ENCODE measurements around the gene AP2B1.
"Not testable (repeated sequence)": the region's sequence is repeated elsewhere in the genome, so short reads cannot be mapped to it uniquely, and the experiment has no call there.

The AP2B1 gene

DNA sequence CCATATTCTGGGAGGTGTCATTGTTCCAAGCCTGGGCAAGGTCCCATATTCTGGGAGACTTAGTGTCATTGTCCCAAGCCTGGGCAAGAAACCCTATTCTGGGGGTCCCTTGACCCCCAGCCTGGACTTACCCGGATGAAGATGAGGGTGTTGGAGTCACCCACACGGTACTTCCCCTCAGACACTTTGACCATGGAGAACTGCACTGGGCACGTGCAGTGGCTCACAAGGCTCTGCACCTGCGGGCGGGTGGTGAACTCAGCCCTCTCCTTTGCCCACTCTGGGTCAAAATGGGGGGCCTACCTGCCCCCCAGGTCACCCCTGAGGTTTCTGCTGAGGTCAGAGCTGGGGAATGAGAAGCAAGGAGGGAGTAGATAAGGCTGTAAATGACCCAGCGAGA lies 161.9 kb downstream of the AP2B1 start:
- no peak for DNase-seq (ENCODE audit: low read depth)

- DNase-seq (ENCODE audit: low read depth) = no peak
These were observed 162.7 kb downstream of the AP2B1 start for GRCh38 chr17:35749560-35750412.

- no peak for DNase-seq (ENCODE audit: low read depth)
These were observed 163.6 kb downstream of the AP2B1 start for GRCh38 chr17:35750526-35751395.

DNA sequence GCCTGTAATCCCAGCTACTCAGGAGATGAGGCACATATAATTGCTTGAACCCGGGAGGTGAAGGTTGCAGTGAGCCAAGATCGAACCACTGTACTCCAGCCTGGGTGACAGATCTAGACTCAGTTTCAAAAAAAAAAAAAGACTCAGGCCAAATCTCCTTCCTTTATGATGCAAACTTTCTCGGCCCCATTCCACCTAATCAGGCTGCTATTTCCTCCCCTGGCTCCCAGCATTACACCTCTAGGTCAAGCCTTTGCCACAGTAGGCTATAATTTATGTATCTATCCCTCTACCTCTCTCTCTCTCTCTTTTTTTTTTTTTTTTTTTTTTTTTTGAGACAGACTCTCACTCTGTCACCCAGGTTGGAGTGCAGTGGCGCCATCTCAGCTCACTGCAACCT lies 164.4 kb downstream of the AP2B1 start:
- DNase-seq (ENCODE audit: low read depth) = not testable (repeated sequence)

DNA sequence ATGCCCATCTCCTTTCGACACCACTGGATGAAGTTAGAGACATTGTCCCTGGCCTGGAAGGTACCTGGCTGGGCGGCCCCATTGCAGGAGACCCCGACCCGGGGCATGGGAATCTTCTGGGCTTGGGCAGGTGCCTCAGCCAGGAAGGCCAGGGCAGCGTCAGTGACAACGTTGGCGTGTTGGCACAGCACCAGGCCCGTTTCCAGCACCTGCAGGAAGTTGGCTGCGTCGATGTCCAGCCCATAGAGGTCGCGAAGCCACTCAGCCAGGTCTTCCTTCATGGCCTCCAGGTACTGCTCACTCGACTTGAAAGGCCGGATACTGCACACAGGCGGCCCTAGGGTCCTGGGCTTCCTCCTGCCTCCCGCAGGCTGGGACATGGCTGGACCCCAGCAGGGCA lies 165.3 kb downstream of the AP2B1 start:
- no peak for DNase-seq (ENCODE audit: low read depth)

- DNase-seq (ENCODE audit: low read depth) = no peak
These were observed 166.0 kb downstream of the AP2B1 start, which contains the start of gene GAS2L2 for GRCh38 chr17:35752945-35753764. Gene GAS2L2 (minus strand): TSS chr17:35753239. CDS start chr17:35752850, 389 bp downstream.

DNA sequence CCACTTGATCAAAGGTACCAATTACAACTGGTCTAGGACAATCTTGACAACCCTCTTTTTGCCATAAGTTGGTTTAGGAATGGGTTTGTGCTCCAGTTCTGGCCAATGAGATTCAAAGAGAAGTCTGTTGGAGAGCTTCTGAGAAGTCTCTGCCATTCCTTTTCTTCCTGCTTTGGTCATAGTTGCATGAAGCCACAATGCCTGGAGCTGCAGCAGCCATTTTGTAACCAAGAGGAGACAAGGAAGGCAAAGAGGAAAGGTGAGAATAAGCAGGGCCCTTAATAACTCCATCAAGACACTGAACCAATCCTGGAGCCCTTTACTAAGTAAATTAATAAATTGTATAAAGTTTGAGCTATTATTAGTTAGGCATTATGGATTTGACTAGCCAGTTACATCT lies 170.1 kb downstream of the AP2B1 start:
- DNase-seq (ENCODE audit: low read depth) = no peak

GRCh38 chr17:35760587-35760986 lies 173.5 kb downstream of the AP2B1 start, which contains the start of gene C17orf50:
Gene C17orf50 (plus strand): TSS chr17:35760887. CDS start chr17:35760942, 55 bp downstream.
- DNase-seq (ENCODE audit: low read depth) = no peak

DNA sequence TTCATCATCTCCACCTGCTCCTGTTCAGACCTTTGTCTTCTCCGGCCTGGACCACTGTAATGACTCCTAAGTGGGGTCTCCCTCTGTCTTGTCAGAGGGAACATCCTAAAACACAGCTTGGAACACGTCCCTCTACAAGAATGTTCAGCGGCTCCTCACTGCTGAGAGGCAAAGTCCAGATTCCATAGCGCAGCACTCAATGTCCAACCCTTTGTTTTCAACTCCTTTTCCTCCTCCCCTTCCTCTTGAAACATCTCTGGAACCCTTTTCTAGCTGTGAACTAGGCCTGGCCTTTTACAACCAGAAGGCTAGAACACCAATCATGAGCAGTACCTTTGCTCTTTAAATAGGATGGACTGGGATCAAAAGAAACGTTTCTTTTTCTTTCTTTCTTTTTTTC lies 174.5 kb downstream of the AP2B1 start:
- no peak for DNase-seq (ENCODE audit: low read depth)

DNA sequence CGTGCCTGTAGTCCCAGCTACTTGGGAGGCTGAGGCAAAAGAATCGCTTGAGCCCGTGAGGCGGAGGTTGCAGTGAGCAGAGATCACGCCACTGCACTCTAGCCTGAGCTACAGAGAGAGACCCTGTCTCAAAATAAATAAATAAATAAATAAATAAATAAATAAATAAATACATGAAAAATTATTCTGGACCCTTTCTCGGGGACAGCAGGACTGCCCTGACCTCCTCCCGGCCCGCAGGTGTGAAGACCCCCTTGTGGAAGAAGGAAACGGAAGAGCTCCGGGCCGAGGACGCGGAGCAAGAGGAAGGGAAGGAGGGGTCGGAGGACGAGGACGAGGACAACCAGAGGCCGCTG lies 176.6 kb downstream of the AP2B1 start:
- DNase-seq (ENCODE audit: low read depth) = no peak

DNA sequence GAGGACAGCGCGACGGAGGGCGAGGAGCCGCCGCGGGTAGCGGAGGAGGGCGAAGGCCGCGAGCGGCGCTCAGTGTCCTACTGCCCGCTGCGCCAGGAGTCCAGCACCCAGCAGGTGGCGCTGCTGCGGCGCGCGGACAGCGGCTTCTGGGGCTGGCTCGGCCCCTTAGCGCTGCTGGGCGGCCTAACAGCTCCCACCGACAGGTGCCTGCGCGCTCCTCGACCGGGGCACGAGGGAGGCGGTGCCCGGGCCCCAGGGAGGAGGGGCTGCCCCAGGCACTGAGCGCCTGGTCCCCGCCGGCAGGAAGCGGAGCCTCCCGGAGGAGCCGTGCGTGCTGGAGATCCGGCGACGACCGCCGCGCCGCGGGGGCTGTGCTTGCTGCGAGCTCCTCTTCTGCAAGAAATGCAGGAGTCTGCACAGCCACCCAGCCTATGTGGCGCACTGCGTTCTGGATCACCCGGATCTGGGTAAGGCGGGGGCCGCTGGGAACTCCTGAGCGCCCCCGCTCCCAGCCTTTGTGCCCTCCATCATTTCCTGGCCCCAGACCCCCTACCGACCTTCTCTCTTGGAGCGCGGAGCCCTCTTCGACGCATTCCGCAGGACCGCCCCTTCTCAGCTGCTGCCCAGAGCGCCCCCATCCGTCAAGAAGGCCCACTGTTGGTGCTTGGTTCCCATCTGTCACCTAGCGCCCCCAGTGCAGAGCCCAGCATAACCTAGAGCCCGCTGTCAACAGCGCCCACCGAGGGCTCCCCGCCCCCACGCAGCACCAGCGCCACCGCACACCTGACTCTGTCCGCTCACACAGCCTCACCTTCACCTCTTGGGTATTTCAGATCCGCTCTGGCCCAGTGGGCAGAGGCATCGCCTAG lies 177.2 kb downstream of the AP2B1 start:
- DNase-seq (ENCODE audit: low read depth) = peak; percentile 69

DNA sequence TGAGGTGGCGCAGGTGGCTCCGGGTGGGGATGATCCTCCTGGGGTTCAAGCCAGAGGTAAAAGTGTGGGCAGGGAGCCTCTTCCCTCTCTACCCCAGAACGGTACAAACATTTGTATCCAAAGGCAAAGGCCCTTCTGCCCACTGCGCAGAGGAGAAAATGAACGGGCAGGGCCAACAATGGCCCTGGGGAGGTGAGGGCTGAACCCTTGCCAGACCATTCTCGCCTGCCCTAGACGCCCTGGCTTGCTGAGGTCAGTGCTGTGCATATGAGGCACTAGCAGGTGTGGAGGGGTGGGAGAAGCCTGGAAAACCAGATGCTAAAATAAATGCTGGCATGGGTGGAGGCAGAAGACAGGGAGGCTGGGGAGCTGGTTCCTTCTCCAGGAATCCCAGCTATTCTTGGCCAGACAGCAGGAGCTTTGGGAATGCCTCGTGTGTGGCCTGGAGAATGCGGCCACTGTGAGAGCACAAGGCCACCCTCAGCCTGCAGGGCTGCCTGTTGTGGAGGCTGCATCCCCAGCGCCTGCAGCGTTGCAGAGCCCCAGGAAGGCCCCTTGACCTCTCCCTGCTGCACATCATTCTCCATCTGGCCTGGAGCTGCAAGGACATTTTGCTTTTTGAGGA lies 178.1 kb downstream of the AP2B1 start:
- no peak for DNase-seq (ENCODE audit: low read depth)

GRCh38 chr17:35765756-35766488 lies 178.8 kb downstream of the AP2B1 start:
- no peak for DNase-seq (ENCODE audit: low read depth)

DNA sequence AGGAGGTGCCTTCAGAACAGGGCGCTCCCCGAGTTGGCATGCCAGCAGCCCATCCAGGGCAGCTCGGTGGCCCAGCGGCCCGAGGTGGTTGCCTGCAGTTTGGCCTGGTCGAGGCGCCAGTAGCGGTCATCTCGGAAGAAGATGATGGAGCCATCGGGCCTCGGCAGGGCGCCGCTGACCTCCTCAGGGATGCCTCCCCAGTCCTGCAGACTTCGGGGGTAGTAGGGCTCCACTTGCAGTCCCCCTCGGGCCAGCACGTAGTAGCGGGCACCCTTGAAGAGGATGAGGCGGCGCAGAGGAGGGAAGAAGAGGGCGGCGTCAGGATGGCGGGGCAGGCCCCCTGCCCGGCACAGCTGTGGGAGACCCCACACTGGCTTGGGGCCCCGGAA lies 179.4 kb downstream of the AP2B1 start:
- DNase-seq (ENCODE audit: low read depth) = no peak

DNA sequence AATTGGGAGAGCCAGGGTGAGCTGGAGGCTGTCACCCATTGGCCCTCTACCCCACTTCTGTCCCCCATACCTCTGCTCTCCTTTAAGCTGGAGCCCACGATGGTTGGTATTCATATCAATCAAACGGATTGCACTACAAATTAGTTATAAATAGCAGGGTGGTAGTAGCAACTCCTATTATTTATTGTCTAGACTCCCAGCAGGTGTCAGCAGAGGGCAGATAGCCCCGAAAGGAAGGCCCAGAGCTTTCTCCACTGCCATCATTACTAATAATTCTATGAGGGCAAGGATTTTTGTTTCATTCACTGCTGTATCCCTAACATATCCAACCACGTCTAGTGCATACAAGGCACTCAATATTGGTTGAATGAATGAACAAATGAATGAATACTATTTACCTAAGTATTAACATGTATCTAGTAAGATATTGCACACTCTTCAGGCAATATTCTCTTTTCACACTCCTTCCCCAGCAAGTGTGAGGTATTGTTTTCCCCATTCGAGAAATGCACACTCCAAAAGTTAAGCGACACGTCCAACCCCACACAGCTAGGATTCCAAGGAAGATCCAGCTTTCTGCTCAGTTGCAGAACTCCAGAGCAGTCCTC lies 179.9 kb downstream of the AP2B1 start:
- no peak for DNase-seq (ENCODE audit: low read depth)

DNA sequence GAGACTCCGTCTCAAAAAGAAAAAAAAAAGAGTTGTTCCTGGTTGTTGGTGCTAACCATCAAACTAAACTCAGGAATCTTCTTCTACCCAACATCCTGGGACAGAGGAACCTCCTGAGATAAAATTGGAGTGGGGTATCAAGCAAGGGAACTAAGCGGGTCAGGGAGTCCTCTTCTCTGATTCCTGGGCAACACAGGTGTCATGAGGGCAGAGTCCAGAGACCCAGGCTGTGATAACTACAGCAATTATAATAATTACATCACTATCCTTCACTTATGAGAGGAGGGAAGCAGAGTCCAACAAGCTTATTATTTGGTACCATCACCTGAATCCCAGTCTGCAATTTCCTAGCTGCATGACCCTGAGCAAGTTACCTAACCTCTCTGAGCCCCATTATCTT lies 181.7 kb downstream of the AP2B1 start:
- no peak for DNase-seq (ENCODE audit: low read depth)

DNA sequence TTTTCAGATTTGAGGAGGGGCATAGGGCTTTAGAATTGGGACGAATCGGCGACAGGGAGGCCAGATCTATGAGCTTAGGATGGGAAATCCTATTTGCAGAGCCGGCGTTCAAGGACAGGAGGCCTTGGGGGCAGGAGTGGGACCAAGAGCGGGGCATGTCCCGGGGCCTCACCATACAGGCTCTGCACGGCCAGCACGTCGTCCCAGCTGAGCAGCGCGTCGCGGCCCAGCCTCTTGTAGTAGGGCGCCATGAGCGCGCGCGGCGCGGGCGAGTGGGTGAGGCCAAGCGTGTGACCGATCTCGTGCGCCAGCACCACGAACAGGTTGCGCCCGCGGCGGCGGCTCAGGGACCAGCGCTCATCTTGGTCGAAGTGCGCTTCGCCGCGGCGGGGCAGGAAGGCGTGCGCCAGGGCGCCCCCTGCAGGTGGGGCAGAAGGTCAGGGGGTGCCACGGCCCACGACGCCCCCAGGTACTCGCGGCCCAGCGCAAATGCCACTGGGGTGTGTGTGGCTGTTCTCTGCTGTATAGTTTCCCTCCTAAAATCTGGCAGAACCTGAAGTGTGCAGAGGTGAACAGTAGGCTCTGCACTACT lies 182.9 kb downstream of the AP2B1 start:
- no peak for DNase-seq (ENCODE audit: low read depth)

DNA sequence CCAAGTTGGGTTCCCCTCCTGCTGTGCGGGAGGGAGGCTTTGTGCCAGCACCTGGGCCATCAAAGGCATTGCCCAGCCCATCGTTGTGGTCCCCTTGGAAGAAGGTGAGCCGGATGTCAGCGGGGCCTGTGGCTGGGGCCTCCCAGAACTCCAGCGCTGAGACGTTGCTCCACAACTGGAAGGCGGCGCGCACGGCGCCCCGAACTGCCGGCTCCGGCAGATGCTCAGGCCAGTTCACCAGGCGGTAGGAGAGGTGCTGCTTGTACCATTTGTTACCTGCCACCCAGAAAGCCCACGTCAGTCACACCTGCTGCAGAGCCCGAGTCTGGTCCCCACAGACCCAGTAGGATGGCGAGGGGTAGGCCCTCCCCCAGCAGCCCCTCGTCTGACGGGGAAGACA lies 186.0 kb downstream of the AP2B1 start:
- DNase-seq (ENCODE audit: low read depth) = no peak

Measured in T-helper 22 cell (primary cell).